ENCODE results near the gene PKMYT1.

Gene PKMYT1

DNA sequence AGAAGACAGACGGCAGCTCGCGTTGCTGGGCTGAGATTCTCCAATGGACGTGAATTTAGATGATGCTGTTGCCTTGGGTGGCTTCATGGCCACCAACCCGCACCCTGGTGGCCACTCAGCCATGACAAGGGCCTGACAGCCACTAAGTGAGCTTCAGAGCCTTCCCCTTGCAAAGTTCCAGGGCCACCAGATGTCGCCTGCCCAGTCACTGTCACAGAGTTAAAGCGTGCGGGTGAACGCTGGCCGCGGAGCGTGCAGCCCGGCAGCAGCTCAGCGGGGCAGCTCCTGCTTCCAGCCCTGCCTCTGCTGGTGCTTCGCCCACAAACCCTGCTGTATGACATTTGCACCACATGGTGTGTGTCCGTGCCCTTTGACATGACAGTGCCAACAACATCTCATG lies 29.5 kb downstream of the PKMYT1 start:
- no peak overlapping the region for H2AFZ ChIP-seq (ENCODE audit: low read depth, low read length)
- peaks cover 10% of the 10 kb centered on the region for H3K36me3 ChIP-seq (ENCODE audit: insufficient read depth, low read length)
- no peaks in the 10 kb centered on the region for H3K9me3 ChIP-seq (ENCODE audit: insufficient read depth, low read length, severe bottlenecking)
- no peaks in the 10 kb centered on the region for H3K27me3 ChIP-seq (ENCODE audit: insufficient read depth, low read length, poor library complexity)
- H4K20me1 ChIP-seq (ENCODE audit: insufficient read depth, low read length): no peaks in the 10 kb centered on the region; the same call in 1 of the 2 replicates
- H3K9ac ChIP-seq (ENCODE audit: low read depth, low read length): no peak overlapping the region
- H3K27ac ChIP-seq (ENCODE audit: low read length): no peak overlapping the region
- ATAC-seq (ENCODE audit: insufficient read depth, low read depth) (no peak), DNase-seq (no peak)
- no peak overlapping the region for H3K4me3 ChIP-seq (ENCODE audit: low read depth in 1 of 2, low read length in 2 of 2)
- TF ChIP-seq, protein P1, sequence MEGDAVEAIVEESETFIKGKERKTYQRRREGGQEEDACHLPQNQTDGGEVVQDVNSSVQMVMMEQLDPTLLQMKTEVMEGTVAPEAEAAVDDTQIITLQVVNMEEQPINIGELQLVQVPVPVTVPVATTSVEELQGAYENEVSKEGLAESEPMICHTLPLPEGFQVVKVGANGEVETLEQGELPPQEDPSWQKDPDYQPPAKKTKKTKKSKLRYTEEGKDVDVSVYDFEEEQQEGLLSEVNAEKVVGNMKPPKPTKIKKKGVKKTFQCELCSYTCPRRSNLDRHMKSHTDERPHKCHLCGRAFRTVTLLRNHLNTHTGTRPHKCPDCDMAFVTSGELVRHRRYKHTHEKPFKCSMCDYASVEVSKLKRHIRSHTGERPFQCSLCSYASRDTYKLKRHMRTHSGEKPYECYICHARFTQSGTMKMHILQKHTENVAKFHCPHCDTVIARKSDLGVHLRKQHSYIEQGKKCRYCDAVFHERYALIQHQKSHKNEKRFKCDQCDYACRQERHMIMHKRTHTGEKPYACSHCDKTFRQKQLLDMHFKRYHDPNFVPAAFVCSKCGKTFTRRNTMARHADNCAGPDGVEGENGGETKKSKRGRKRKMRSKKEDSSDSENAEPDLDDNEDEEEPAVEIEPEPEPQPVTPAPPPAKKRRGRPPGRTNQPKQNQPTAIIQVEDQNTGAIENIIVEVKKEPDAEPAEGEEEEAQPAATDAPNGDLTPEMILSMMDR (IDR thresholded peaks at IDR 0.05; ENCODE audit: borderline replicate concordance, extremely low read depth, low read length, poor library complexity, severe bottlenecking): no peak
- TF ChIP-seq EZH2 (IDR thresholded peaks at IDR 0.05; ENCODE audit: borderline replicate concordance, low read depth, low read length, severe bottlenecking): no peak
- no peaks in the 10 kb centered on the region for H3K79me2 ChIP-seq (ENCODE audit: insufficient read depth, low read length)
- H3K4me1 ChIP-seq (ENCODE audit: insufficient read depth, low read length): no peaks in the 10 kb centered on the region
- H3K4me2 ChIP-seq (ENCODE audit: insufficient read depth, low read length): no peak overlapping the region

DNA sequence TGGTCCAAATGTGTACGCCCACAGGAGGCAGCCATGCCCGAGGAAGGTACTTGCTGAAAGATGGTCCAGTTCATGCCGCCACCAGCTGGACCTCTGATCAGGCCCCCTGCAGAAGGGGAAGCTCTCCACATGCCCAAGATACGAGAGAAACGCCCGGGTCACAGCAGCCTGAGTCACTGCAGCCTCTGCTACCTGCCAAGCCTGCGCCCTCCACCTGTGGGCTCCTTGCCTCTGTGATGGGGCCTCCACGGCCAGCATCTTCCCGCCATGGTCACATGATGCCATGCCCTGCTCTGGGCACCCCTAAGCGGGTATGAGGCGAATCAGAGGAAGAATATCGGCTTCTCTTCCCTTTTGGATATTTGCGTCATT lies 29.9 kb downstream of the PKMYT1 start:
- ATAC-seq (ENCODE audit: insufficient read depth, low read depth) (no peak), DNase-seq (no peak)
- Histone ChIP-seq H3K4me1 (ENCODE audit: insufficient read depth, low read length) (no peaks in the 10 kb centered on the region), H3K9me3 (ENCODE audit: insufficient read depth, low read length, severe bottlenecking) (no peaks in the 10 kb centered on the region), H3K9ac (ENCODE audit: low read depth, low read length) (no peak overlapping the region), H3K4me2 (ENCODE audit: insufficient read depth, low read length) (no peak overlapping the region), H3K36me3 (ENCODE audit: insufficient read depth, low read length) (peaks cover 10% of the 10 kb centered on the region), H2AFZ (ENCODE audit: low read depth, low read length) (no peak overlapping the region), H3K27ac (ENCODE audit: low read length) (no peak overlapping the region), H3K79me2 (ENCODE audit: insufficient read depth, low read length) (no peaks in the 10 kb centered on the region), H3K4me3 (ENCODE audit: low read depth in 1 of 2, low read length in 2 of 2) (no peak overlapping the region), H4K20me1 (ENCODE audit: insufficient read depth, low read length) (no peaks in the 10 kb centered on the region; the same call in 1 of the 2 replicates), H3K27me3 (ENCODE audit: insufficient read depth, low read length, poor library complexity) (no peaks in the 10 kb centered on the region)
- TF ChIP-seq EZH2 (IDR thresholded peaks at IDR 0.05; ENCODE audit: borderline replicate concordance, low read depth, low read length, severe bottlenecking): no peak
- TF ChIP-seq, protein P1 (IDR thresholded peaks at IDR 0.05; ENCODE audit: borderline replicate concordance, extremely low read depth, low read length, poor library complexity, severe bottlenecking): no peak

DNA sequence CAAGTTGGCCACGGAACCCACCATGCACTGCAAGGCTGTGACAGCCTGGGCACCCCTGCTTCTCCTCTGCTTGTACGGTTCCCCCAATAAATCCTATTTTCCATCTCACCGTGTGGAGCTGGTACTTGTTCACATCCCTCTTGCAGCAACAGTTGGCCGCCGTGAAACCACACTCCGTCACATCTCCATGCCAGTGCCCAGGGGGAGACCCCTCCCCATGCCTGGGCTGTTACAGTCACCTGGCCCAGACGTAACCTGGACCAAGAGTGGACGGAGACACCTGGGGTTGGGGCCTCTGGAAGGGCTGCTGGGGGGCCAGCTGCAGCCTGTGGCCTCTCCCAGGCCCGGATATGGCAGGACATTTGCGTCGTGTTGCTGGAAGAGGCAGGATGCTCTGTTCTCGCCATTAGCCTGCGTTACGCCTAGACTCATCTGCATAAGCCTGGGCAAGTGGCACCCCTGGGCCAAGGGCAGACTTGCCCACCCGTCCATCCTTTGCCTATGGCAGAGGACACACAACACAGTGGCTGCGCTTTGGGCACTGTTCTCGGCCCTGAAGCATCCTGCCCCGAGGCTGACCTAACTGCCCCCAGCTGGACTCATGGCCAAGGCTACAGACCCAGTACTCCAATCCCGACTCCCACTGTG lies 30.4 kb downstream of the PKMYT1 start:
- H3K27ac ChIP-seq (ENCODE audit: low read length): no peak overlapping the region
- TF ChIP-seq, protein P1 (IDR thresholded peaks at IDR 0.05; ENCODE audit: borderline replicate concordance, extremely low read depth, low read length, poor library complexity, severe bottlenecking): no peak
- no peak for TF ChIP-seq EZH2 (IDR thresholded peaks at IDR 0.05; ENCODE audit: borderline replicate concordance, low read depth, low read length, severe bottlenecking)
- H3K4me1 ChIP-seq (ENCODE audit: insufficient read depth, low read length): no peaks in the 10 kb centered on the region
- H3K9ac ChIP-seq (ENCODE audit: low read depth, low read length): no peak overlapping the region
- H3K36me3 ChIP-seq (ENCODE audit: insufficient read depth, low read length): peaks cover 10% of the 10 kb centered on the region
- H2AFZ ChIP-seq (ENCODE audit: low read depth, low read length): no peak overlapping the region
- DNase-seq: no peak
- no peaks in the 10 kb centered on the region; the same call in 1 of the 2 replicates for H4K20me1 ChIP-seq (ENCODE audit: insufficient read depth, low read length)
- H3K4me3 ChIP-seq (ENCODE audit: low read depth in 1 of 2, low read length in 2 of 2): no peak overlapping the region
- H3K9me3 ChIP-seq (ENCODE audit: insufficient read depth, low read length, severe bottlenecking): no peaks in the 10 kb centered on the region
- H3K27me3 ChIP-seq (ENCODE audit: insufficient read depth, low read length, poor library complexity): no peaks in the 10 kb centered on the region
- H3K4me2 ChIP-seq (ENCODE audit: insufficient read depth, low read length): no peak overlapping the region
- no peaks in the 10 kb centered on the region for H3K79me2 ChIP-seq (ENCODE audit: insufficient read depth, low read length)
- ATAC-seq (ENCODE audit: insufficient read depth, low read depth): peak; percentile 16; the same call in 1 of the 3 replicates

Data from DND-41 (cell line).